Transverse colon (tissue), 4 donors: Measurements from ENCODE around the gene PHETA2.
A peak's percentile ranks its signal among the peaks of the same experiment; 100 is the strongest.

Experiments used
- CTCF ChIP-seq, 5 experiments: fragments of 200-600 bp in 3 of 5; fragments of 450-650 bp in 2 of 5; sonication (generic) in 3 of 5; IDR thresholded peaks; 1 replicate in 2 of 5; 2 replicates in 3 of 5; pipeline ENCODE4 v1.5.1; 2016 to 2017; ENCODE audit warnings: antibody characterized with exemption in 5 of 5, inconsistent platforms in 3 of 5, mild to moderate bottlenecking in 2 of 5, moderate library complexity in 1 of 5
- EP300 ChIP-seq: sonication (generic); formaldehyde crosslinking; IDR thresholded peaks from one replicate; pipeline ENCODE4 v1.6.1; 2017; ENCODE audit warnings: antibody characterized with exemption, low read depth
- POLR2AphosphoS5 ChIP-seq, 3 donors: sonication (generic); formaldehyde crosslinking; IDR thresholded peaks; one replicate each; pipeline ENCODE4 v1.6.1; 2016; ENCODE audit warnings: antibody characterized with exemption in 3 of 3

GRCh38 chr22:42114721-42115120 lies 40.7 kb downstream of the PHETA2 start:
- TF ChIP-seq POLR2AphosphoS5 (IDR thresholded peaks at IDR 0.05), result no peak
- peak in 2 of 5 experiments; percentile 10 to 11 for TF ChIP-seq CTCF (IDR thresholded peaks at IDR 0.05)
- no peak for TF ChIP-seq EP300
